ENCODE results near the gene PEAK3.

DNA sequence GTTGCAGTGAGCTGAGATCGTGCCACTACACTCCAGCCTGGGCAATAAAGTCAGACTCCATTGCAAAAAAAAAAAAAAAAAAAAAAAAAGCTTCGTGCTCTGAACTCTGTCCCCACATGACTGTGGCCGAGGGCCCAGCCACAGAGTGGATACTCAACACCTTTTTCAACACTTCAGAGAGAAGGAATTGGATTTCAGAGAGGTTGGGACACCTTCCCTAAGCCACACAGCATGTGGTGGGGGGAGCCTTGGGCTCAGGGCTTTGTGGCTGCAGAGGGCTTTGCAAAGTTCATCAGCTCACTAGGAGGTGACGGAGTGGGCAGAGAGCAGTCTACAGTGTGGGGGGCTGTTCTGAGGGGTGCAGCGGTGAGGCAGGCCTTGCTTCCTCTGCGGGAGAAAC lies 36.9 kb upstream of the PEAK3 start:
- no peak for TF ChIP-seq CTCF (IDR thresholded peaks at IDR 0.05)
- TF ChIP-seq POLR2A (IDR thresholded peaks at IDR 0.05), result no peak

Measured in thyroid gland (tissue), 4 donors.